Measurements from ENCODE around the gene GPR84. TPM values are rescaled to one million over a fixed set of nuclear protein-coding genes. Genes with fewer than 3 reads are reported as not detected.

GPR84 gene
- total and polyA plus RNA-seq, 9 of the 15 experiments (the other 6 are each of a cell fraction or from before 2014, with no cell fraction given) = 0.07 to 0.18 (median 0.11) TPM; not detected in 5

GRCh38 chr12:54358191-54358944 lies 5.9 kb downstream of the GPR84 start (continued):
- TF ChIP-seq PRDM10 (IDR thresholded peaks at IDR 0.05; ENCODE audit: partially characterized antibody) = peak; percentile 97
- TF ChIP-seq POLR2AphosphoS5 (IDR thresholded peaks at IDR 0.05; ENCODE audit: control insufficient read depth, insufficient read depth, low read depth, low read length) = peak; percentile 46
- TF ChIP-seq U2AF2 (optimal IDR thresholded peaks at IDR 0.05; ENCODE audit: low read depth, low read length) = no peak
- TF ChIP-seq ZNF217 (CRISPR knock-in tag; IDR thresholded peaks at IDR 0.05) = no peak
- peak; percentile 20 for TF ChIP-seq PHF20 (IDR thresholded peaks at IDR 0.05; ENCODE audit: partially characterized antibody)
- peak in 1 of 2 experiments; percentile 26; a peak in 2 of 4 replicates for TF ChIP-seq HDAC1 (IDR thresholded peaks at IDR 0.05)
- TF ChIP-seq ZEB2 (IDR thresholded peaks at IDR 0.05) = peak; percentile 71
- peak; percentile 16; the same call in 1 of the 2 replicates for TF ChIP-seq PHF8 (IDR thresholded peaks at IDR 0.05; ENCODE audit: borderline replicate concordance, low read length)
- peak; percentile 41; the same call in 1 of the 2 replicates for TF ChIP-seq TAF7 (tag; IDR thresholded peaks at IDR 0.05)
- TF ChIP-seq MCM3 (IDR thresholded peaks at IDR 0.05) = peak; percentile 73; the same call in 1 of the 2 replicates
- TF ChIP-seq SMARCE1 (IDR thresholded peaks at IDR 0.05) = peak; percentile 67; the same call in 1 of the 2 replicates
- peak; percentile 86; the same call in 1 of the 2 replicates for TF ChIP-seq HDGF (IDR thresholded peaks at IDR 0.05)
- no peak for TF ChIP-seq PATZ1 (CRISPR knock-in tag; IDR thresholded peaks at IDR 0.05; ENCODE audit: borderline replicate concordance)
- peak; percentile 39 for TF ChIP-seq ASH1L (IDR thresholded peaks at IDR 0.05; ENCODE audit: borderline replicate concordance, low read depth, partially characterized antibody)
- TF ChIP-seq NCOR1 (IDR thresholded peaks at IDR 0.05) = peak; percentile 32
- 0 out of 2 replicates have a peak, but pooled peaks have one; percentile 43 for TF ChIP-seq HLTF (IDR thresholded peaks at IDR 0.05)
- TF ChIP-seq ATF7 (IDR thresholded peaks at IDR 0.05) = peak; percentile 66
- TF ChIP-seq RNF219 (CRISPR knock-in tag; IDR thresholded peaks at IDR 0.05) = 0 out of 2 replicates have a peak, but pooled peaks have one; percentile 23
- 0 out of 4 replicates have a peak, but pooled peaks of 1 of the 2 experiments have one; percentile 73 for TF ChIP-seq CSDE1 (IDR thresholded peaks at IDR 0.05)
- 0 out of 2 replicates have a peak, but pooled peaks have one; percentile 45 for TF ChIP-seq DPF2 (IDR thresholded peaks at IDR 0.05)
- TF ChIP-seq SMAD3 (CRISPR knock-in tag; conservative IDR thresholded peaks at IDR 0.05) = no peak

All from K562 (cell line).